Endothelial cell of umbilical vein (primary cell): ENCODE data around the gene UBASH3B. TPM values are rescaled to one million over a fixed set of nuclear protein-coding genes. Genes with fewer than 3 reads are reported as not detected.

Source experiments
- BruUV-seq: library from RNA; stranded (reverse); fragments of 400-500 nt; replicated peaks from 2 replicates; lab custom pipeline; 2021; lab: Mats Ljungman, UMichigan
- CTCF ChIA-PET: fragments of 300-600, 350-600 bp; sonication (Branson Sonifier 250); formaldehyde crosslinking; loops from one replicate; lab custom pipeline; 2021; ENCODE audit warnings: antibody characterized with exemption, inconsistent platforms; lab: Charles Lee
- POLR2A ChIA-PET: fragments of 300-600, 350-600 bp; sonication (Branson Sonifier 250); formaldehyde crosslinking; loops from one replicate; lab custom pipeline; 2021; ENCODE audit warnings: antibody characterized with exemption, inconsistent platforms; lab: Charles Lee
- DNase-seq: peaks from one replicate; pipeline ENCODE4 v3.0.0-alpha.2; 2011; ENCODE audit warnings: low read depth, low spot score
- FAIRE-seq: peaks from 2 replicates; lab custom pipeline; 2011; peaks lifted over from hg19 to GRCh38; lab: Jason Lieb, UNC
- H2AFZ ChIP-seq: 2 replicates; pipeline ENCODE4 v1.6.0; 2012; ENCODE audit warnings: low read depth, low read length, control low read depth, inconsistent platforms
- H3K27ac ChIP-seq: 2 replicates; pipeline ENCODE4 v1.5.1; 2011; ENCODE audit warnings: low read depth, mild to moderate bottlenecking, control low read depth, low read length, moderate library complexity; ENCODE audit not compliant: insufficient read depth
- H3K27me3 ChIP-seq, 2 experiments: 2 replicates each; pipeline versions ENCODE4 v1.6.0 to v1.6.1; 2011; ENCODE audit warnings: low read length in 2 of 2, mixed read lengths in 1 of 2; ENCODE audit not compliant: control insufficient read depth in 2 of 2, insufficient read depth in 2 of 2
- H3K36me3 ChIP-seq, 2 experiments: 2 replicates in 1 of 2; 3 replicates in 1 of 2; pipeline ENCODE4 v1.5.1; 2011; ENCODE audit warnings: low read length in 2 of 2, mild to moderate bottlenecking in 1 of 2, moderate library complexity in 1 of 2; ENCODE audit not compliant: control insufficient read depth in 2 of 2, insufficient read depth in 2 of 2; ENCODE audit errors: extremely low read depth in 1 of 2
- H3K4me1 ChIP-seq: 3 replicates; pipeline ENCODE4 v1.5.1; 2011; ENCODE audit warnings: mild to moderate bottlenecking, low read length; ENCODE audit not compliant: control insufficient read depth, insufficient read depth; ENCODE audit errors: extremely low read depth
- H3K4me2 ChIP-seq: 2 replicates; pipeline ENCODE4 v1.6.1; 2011; ENCODE audit warnings: low read length, control low read depth, mixed read lengths; ENCODE audit not compliant: insufficient read depth
- H3K4me3 ChIP-seq, 3 experiments: fragments of 200-600 bp in 1 of 3; sonication (generic), shearing (Covaris generic) in 1 of 3; replicated peaks in 1 of 3; 2 replicates each; pipeline ENCODE4 v1.5.1; 2011 to 2016; ENCODE audit warnings: control low read depth in 3 of 3, low read length in 3 of 3, mild to moderate bottlenecking in 2 of 3, inconsistent platforms in 1 of 3, low read depth in 1 of 3, moderate library complexity in 1 of 3; ENCODE audit not compliant: insufficient read depth in 1 of 3
- H3K79me2 ChIP-seq: 2 replicates; pipeline ENCODE4 v1.6.0; 2012; ENCODE audit warnings: low read length, inconsistent platforms; ENCODE audit not compliant: control insufficient read depth, insufficient read depth
- H3K9ac ChIP-seq: replicated peaks from 2 replicates; pipeline ENCODE3; 2011; ENCODE audit warnings: low read length, control low read depth; ENCODE audit not compliant: insufficient read depth; ENCODE audit errors: extremely low read depth
- H3K9me1 ChIP-seq: replicated peaks from 3 replicates; pipeline ENCODE4 v1.6.0; 2011; ENCODE audit warnings: mild to moderate bottlenecking, low read length; ENCODE audit not compliant: control insufficient read depth, insufficient read depth; ENCODE audit errors: extremely low read depth
- H3K9me3 ChIP-seq: replicated peaks from 2 replicates; pipeline ENCODE4 v1.5.1; 2012; ENCODE audit warnings: low read length, inconsistent platforms; ENCODE audit not compliant: control insufficient read depth, insufficient read depth
- H4K20me1 ChIP-seq: replicated peaks from 2 replicates; pipeline ENCODE3; 2011; ENCODE audit warnings: mild to moderate bottlenecking, low read length; ENCODE audit not compliant: control insufficient read depth, insufficient read depth; ENCODE audit errors: extremely low read depth
- EZH2 ChIP-seq: IDR thresholded peaks from 2 replicates; pipeline ENCODE4 v1.6.1; 2012; ENCODE audit warnings: borderline replicate concordance, low read depth, mild to moderate bottlenecking, moderate library complexity, low read length, inconsistent platforms; ENCODE audit not compliant: severe bottlenecking
- FOS ChIP-seq: IDR thresholded peaks from 2 replicates; pipeline ENCODE4 v1.6.1; 2011; ENCODE audit warnings: mild to moderate bottlenecking, low read length, moderate library complexity, borderline replicate concordance; ENCODE audit not compliant: insufficient read depth
- GATA2 ChIP-seq: IDR thresholded peaks from 2 replicates; pipeline ENCODE4 v1.7.0; 2011; ENCODE audit warnings: low read depth, mild to moderate bottlenecking, moderate library complexity, mixed read lengths, low read length; ENCODE audit not compliant: insufficient read length, insufficient read depth
- JUN ChIP-seq: IDR thresholded peaks from 2 replicates; pipeline ENCODE4 v1.6.1; 2011; ENCODE audit warnings: borderline replicate concordance, low read depth; ENCODE audit not compliant: insufficient read length, insufficient read depth
- MYC ChIP-seq: IDR thresholded peaks from one replicate; pipeline ENCODE4 v1.6.1; 2011; ENCODE audit warnings: mild to moderate bottlenecking, low read depth, low read length
- POLR2A ChIP-seq: IDR thresholded peaks from 2 replicates; pipeline ENCODE4 v1.6.1; 2012; ENCODE audit warnings: low read depth, mild to moderate bottlenecking, control low read depth, low read length
- POLR2AphosphoS5 ChIP-seq: IDR thresholded peaks from 2 replicates; pipeline ENCODE4 v1.6.1; 2012; ENCODE audit warnings: low read depth, mild to moderate bottlenecking, control low read depth, low read length, moderate library complexity; ENCODE audit not compliant: insufficient read depth
- dilution Hi-C: fragments of 300-500 bp; cut with MboI; formaldehyde crosslinking; loops from one replicate; pipeline ENCODE4 v1.15.0; 2019; ENCODE audit warnings: low sequenced_read_pairs; ENCODE audit not compliant: extremely low pct_ligation_motif_present
- intact Hi-C: fragments of 100-400 bp; cut with micrococcal nuclease; formaldehyde crosslinking; loops from one replicate; pipeline ENCODE4 v1.10.0; 2022
- polyA plus RNA-seq, 4 experiments: library from polyadenylated mRNA; depleted of rRNA in 3 of 4; stranded (reverse) in 3 of 4; unstranded in 1 of 4; fragments of >200 nt; gene quantifications; 2 replicates each; pipeline versions ENCODE4 v1.2.1 to v1.2.3, GENCODE V29; 2011 to 2012; ENCODE audit warnings: missing spikeins in 1 of 4
- total RNA-seq: library from RNA; stranded (reverse); gene quantifications from 2 replicates; pipeline ENCODE4 v1.2.3, GENCODE V29; 2021
- TF ChIP-seq, protein P1 (sequence below): IDR thresholded peaks from 2 replicates; pipeline ENCODE4 v1.6.1; 2011; ENCODE audit not compliant: insufficient read depth, insufficient read length
- TF ChIP-seq, protein P2 (sequence below), 2 donors: IDR thresholded peaks; 1 replicate in 1 of 2; 2 replicates in 1 of 2; pipeline ENCODE4 v1.5.1; 2011; ENCODE audit warnings: low read length in 2 of 2, mild to moderate bottlenecking in 2 of 2, moderate library complexity in 2 of 2, control low read depth in 1 of 2, inconsistent platforms in 1 of 2, low read depth in 1 of 2; ENCODE audit not compliant: insufficient read depth in 1 of 2; ENCODE audit errors: extremely low read depth in 1 of 2

The UBASH3B gene
- total and polyA plus RNA-seq, 2 donors (not counting 3 experiments of a cell fraction or from before 2014, with no cell fraction given): 23.7 to 38.1 TPM

DNA sequence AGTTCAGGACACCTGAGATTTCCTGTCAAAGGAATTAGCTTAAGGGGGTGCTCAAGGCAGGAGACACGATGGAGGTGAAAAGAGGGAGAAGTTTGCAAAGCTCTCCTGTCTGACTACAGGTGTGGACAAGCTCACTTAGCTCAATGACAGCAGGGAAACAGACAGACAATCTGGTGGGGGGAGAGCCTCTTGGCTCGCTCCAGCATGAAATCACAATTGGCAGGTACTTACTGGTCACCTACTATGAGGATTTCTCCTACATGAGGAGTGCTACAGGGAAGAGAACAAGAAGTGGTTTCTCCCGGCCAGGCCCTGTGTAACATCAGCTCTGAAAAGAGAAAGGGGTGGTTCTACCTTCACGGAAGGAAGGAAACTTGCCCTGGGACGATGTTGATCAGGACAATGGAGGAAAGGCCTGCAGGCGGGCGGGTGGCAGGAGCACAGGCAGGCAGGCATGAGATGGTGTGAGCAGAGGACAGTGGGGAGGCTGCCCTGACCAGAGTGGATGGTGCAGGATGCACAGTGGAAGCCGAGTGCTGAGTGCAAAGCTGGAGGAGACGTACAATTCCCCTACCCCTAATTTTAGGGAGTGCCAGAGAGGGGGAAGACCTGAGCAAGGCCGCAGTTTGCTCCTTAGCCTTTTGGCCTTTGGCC is 124.9 kb downstream of the UBASH3B start:
- TF ChIP-seq, protein P1, sequence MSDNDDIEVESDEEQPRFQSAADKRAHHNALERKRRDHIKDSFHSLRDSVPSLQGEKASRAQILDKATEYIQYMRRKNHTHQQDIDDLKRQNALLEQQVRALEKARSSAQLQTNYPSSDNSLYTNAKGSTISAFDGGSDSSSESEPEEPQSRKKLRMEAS: no peak
- TF ChIP-seq POLR2A (no peak), POLR2AphosphoS5 (no peak), MYC (no peak), GATA2 (no peak), EZH2 (no peak), JUN (no peak), FOS (no peak)
- TF ChIP-seq, protein P2, sequence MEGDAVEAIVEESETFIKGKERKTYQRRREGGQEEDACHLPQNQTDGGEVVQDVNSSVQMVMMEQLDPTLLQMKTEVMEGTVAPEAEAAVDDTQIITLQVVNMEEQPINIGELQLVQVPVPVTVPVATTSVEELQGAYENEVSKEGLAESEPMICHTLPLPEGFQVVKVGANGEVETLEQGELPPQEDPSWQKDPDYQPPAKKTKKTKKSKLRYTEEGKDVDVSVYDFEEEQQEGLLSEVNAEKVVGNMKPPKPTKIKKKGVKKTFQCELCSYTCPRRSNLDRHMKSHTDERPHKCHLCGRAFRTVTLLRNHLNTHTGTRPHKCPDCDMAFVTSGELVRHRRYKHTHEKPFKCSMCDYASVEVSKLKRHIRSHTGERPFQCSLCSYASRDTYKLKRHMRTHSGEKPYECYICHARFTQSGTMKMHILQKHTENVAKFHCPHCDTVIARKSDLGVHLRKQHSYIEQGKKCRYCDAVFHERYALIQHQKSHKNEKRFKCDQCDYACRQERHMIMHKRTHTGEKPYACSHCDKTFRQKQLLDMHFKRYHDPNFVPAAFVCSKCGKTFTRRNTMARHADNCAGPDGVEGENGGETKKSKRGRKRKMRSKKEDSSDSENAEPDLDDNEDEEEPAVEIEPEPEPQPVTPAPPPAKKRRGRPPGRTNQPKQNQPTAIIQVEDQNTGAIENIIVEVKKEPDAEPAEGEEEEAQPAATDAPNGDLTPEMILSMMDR (IDR thresholded peaks at IDR 0.05; ENCODE audit: extremely low read depth in 1 of 2, insufficient read depth in 1 of 2, low read depth in 1 of 2, low read length in 2 of 2): no peak
- Histone ChIP-seq H3K4me3 (no peak overlapping the region), H2AFZ (no peak overlapping the region), H3K27ac (no peak overlapping the region), H3K4me2 (no peak overlapping the region), H3K9ac (no peak overlapping the region), H3K36me3 (peaks cover 3 to 4% of the 10 kb centered on the region in 2 experiments), H3K79me2 (no peaks in the 10 kb centered on the region), H3K4me1 (peaks cover 37% of the 10 kb centered on the region), H4K20me1 (no peaks in the 10 kb centered on the region), H3K9me1 (no peaks in the 10 kb centered on the region), H3K27me3 (no peaks in the 10 kb centered on the region), H3K9me3 (no peaks in the 10 kb centered on the region)
- FAIRE-seq: no peak
- no peak for DNase-seq
- ChIA-PET POLR2A (interaction anchor here (1.1 kb wide), 1 partner anchor 56 kb away, joined by 3 read pairs; no protein-coding TSS in a partner anchor), CTCF (interaction anchor here (0.8 to 17.5 kb wide), 29 partner anchors 10 to 273 kb away, joined by 3 to 493 read pairs (median 8); partner anchors contain the start of gene UBASH3B)
- dilution Hi-C loops: no loop called here
- intact Hi-C loops: loop anchor here (5.0 kb wide), 1 partner anchor 48 kb away; no protein-coding TSS in a partner anchor
- no TSS peak for BruUV-seq
